SU-DHL-6 (cell line): ENCODE data around the gene ZNF680.

ENCODE experiments used
- H2AFZ ChIP-seq: fragments of 200-600 bp; sonication (generic); 2 replicates; pipeline ENCODE4 v1.6.1; 2014; ENCODE audit warnings: low read depth, mild to moderate bottlenecking, moderate library complexity, mixed read lengths, antibody characterized with exemption, low read length; ENCODE audit not compliant: severe bottlenecking
- H3F3A ChIP-seq: fragments of 200-600 bp; shearing (Covaris generic); 2 replicates; pipeline ENCODE4 v1.6.0; 2016; ENCODE audit warnings: antibody characterized with exemption, mild to moderate bottlenecking; ENCODE audit not compliant: insufficient read depth
- H3K27ac ChIP-seq: fragments of 200-600 bp; sonication (generic); 2 replicates; pipeline ENCODE4 v1.5.1; 2016; ENCODE audit warnings: low read depth, mild to moderate bottlenecking, low read length, moderate library complexity, mixed read lengths
- H3K27me3 ChIP-seq: fragments of 200-600 bp; sonication (generic), shearing (Covaris generic); 2 replicates; pipeline ENCODE4 v1.6.0; 2014; ENCODE audit warnings: mild to moderate bottlenecking, low read length
- H3K36me3 ChIP-seq: fragments of 200-600 bp; sonication (generic); 2 replicates; pipeline ENCODE4 v1.6.1; 2014; ENCODE audit warnings: mild to moderate bottlenecking, low read length, mixed read lengths
- H3K4me2 ChIP-seq: fragments of 300-600, 200-600 bp; shearing (Covaris generic), sonication (generic); 2 replicates; pipeline ENCODE4 v1.6.0; 2014; ENCODE audit warnings: low read length, low read depth, mild to moderate bottlenecking; ENCODE audit not compliant: poor library complexity, severe bottlenecking
- H3K4me3 ChIP-seq: fragments of 200-600 bp; sonication (generic); 2 replicates; pipeline ENCODE4 v1.5.1; 2014; ENCODE audit warnings: antibody characterized with exemption, low read length, mild to moderate bottlenecking, mixed read lengths; ENCODE audit not compliant: insufficient read depth, poor library complexity, severe bottlenecking
- H3K79me2 ChIP-seq: fragments of 200-600 bp; sonication (generic); 2 replicates; pipeline ENCODE4 v1.6.1; 2014; ENCODE audit warnings: mild to moderate bottlenecking, low read length, moderate library complexity; ENCODE audit not compliant: insufficient read depth
- H3K9ac ChIP-seq: fragments of 200-600 bp; sonication (generic); 2 replicates; pipeline ENCODE4 v1.7.0; 2014; ENCODE audit warnings: mild to moderate bottlenecking, low read length
- H3K9me2 ChIP-seq: fragments of 200-600 bp; sonication (generic); replicated peaks from 2 replicates; pipeline ENCODE4 v1.6.1; 2014; ENCODE audit warnings: low read length; ENCODE audit not compliant: insufficient read depth
- H3K9me3 ChIP-seq: fragments of 200-600 bp; sonication (generic); 2 replicates; pipeline ENCODE4 v1.6.1; 2014; ENCODE audit warnings: low read length, mixed read lengths; ENCODE audit not compliant: insufficient read depth
- H4K20me1 ChIP-seq: fragments of 200-600 bp; sonication (generic); 2 replicates; pipeline ENCODE4 v1.6.1; 2014; ENCODE audit warnings: low read depth, mild to moderate bottlenecking, antibody characterized with exemption, low read length, moderate library complexity, mixed read lengths
- EZH2phosphoT487 ChIP-seq: fragments of 200-600 bp; sonication (generic), shearing (Covaris generic); conservative IDR thresholded peaks from 2 replicates; pipeline ENCODE4 v1.6.1; 2018; ENCODE audit warnings: mild to moderate bottlenecking, antibody characterized with exemption, low read length, moderate library complexity, mixed read lengths
- TF ChIP-seq, protein P1 (sequence below): fragments of 200-600 bp; sonication (generic); IDR thresholded peaks from one replicate; pipeline ENCODE4 v1.5.1; 2017; ENCODE audit warnings: antibody characterized with exemption, mild to moderate bottlenecking, low read length, moderate library complexity; ENCODE audit not compliant: insufficient read depth, poor library complexity, severe bottlenecking

The ZNF680 gene

DNA sequence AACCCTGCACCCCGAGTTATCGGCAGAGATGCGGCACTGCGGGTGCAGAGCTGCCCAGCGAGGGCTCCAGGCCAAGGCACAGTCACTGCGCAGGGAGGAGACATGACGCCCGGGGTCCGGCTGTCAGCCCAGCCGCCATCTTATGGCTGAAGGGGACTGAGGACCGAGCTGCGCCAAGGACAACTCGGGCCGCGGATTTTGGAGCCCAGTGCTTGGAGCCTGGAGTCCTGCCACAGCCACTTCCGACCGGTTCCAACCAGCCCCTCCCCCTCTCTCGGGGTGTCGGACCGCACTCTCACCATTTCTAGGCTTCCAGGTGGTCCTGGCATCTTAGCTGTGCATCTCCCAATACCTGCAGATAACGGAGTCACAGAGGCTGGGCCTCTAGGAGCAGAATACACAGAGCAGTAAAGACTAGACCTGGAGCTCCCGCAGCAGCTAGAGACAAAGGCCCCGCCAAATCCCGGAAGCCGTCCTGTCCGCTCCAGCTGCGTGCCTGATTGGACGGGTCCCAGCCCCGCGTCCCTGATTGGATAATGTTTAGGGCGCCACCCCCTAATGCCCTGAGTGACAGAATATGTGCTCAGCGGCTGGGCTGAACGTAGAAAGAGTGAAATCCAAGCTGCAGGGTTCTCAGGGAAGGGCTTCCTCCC lies at the start of gene ZNF680:
Gene ZNF680 (minus strand): TSS at position 446 of the 653 bp plus-strand sequence. CDS start 117 bp downstream, at position 329.
- peak within 1 kb of the TSS; percentile 98 for H3K4me3 ChIP-seq
- TF ChIP-seq, protein P1, sequence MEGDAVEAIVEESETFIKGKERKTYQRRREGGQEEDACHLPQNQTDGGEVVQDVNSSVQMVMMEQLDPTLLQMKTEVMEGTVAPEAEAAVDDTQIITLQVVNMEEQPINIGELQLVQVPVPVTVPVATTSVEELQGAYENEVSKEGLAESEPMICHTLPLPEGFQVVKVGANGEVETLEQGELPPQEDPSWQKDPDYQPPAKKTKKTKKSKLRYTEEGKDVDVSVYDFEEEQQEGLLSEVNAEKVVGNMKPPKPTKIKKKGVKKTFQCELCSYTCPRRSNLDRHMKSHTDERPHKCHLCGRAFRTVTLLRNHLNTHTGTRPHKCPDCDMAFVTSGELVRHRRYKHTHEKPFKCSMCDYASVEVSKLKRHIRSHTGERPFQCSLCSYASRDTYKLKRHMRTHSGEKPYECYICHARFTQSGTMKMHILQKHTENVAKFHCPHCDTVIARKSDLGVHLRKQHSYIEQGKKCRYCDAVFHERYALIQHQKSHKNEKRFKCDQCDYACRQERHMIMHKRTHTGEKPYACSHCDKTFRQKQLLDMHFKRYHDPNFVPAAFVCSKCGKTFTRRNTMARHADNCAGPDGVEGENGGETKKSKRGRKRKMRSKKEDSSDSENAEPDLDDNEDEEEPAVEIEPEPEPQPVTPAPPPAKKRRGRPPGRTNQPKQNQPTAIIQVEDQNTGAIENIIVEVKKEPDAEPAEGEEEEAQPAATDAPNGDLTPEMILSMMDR: no peak
- no peak for TF ChIP-seq EZH2phosphoT487
- no peaks in the 10 kb centered on the region for H3K9me3 ChIP-seq
- H2AFZ ChIP-seq: peak within 1 kb of the TSS; percentile 54
- H3K79me2 ChIP-seq: peaks cover 50% of the 10 kb centered on the region
- peak within 1 kb of the TSS; percentile 86 for H3K4me2 ChIP-seq
- peaks cover 52% of the 10 kb centered on the region for H3F3A ChIP-seq
- no peaks in the 10 kb centered on the region for H3K27me3 ChIP-seq
- H3K27ac ChIP-seq: peak within 1 kb of the TSS; percentile 91
- peaks cover 4% of the 10 kb centered on the region; the same call in 1 of the 2 replicates for H3K36me3 ChIP-seq
- no peaks in the 10 kb centered on the region for H4K20me1 ChIP-seq
- peak within 1 kb of the TSS; percentile 82 for H3K9ac ChIP-seq
- H3K9me2 ChIP-seq: no peaks in the 10 kb centered on the region

DNA sequence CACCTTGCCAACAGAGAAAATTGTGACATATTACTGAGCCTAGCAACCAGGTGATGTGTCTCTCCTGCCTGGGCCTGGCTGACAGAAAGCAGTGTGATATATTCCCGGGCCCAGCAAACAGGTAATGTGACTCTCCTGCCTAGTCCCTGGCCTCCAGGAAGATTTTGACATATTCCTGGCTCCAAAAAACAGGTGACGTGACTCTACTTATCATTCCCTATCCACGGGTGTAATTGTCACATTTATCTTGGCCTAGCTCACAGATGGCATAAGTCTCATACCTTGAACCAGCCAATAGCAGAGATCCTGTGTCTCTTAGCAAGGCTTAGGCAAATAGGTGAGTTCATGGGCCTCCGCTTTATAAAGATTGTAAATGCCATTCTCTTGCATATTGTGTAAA lies 49.6 kb upstream of the ZNF680 start:
- Histone ChIP-seq H3K9me3 (no peaks in the 10 kb centered on the region), H3K27me3 (no peaks in the 10 kb centered on the region), H3F3A (no peaks in the 10 kb centered on the region), H3K4me3 (no peak overlapping the region), H3K4me2 (no peak overlapping the region), H4K20me1 (no peaks in the 10 kb centered on the region), H3K9ac (no peak overlapping the region), H3K27ac (no peak overlapping the region), H3K36me3 (no peaks in the 10 kb centered on the region), H3K9me2 (no peaks in the 10 kb centered on the region), H3K79me2 (no peaks in the 10 kb centered on the region), H2AFZ (no peak overlapping the region)
- TF ChIP-seq, protein P1: no peak
- no peak for TF ChIP-seq EZH2phosphoT487

DNA sequence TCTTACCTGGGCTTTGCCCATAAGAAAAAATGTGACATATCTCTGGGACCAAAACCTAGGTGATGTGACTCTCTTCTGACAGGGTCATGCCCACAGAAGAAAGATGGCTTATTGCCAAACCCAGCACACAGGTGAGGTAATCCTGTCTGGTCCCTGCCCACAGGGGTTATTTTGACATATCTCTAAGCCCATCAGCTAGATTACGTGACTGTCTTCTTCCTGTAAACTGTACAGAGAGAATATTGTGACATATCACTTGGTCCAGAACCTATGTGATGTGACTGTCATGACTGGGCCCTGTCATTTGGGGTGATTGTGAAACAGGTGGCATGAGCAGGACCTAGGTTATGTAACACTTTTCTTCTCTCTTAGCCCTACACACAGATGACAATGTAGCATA lies 48.8 kb upstream of the ZNF680 start:
- no peak overlapping the region for H3K4me3 ChIP-seq
- H4K20me1 ChIP-seq: no peaks in the 10 kb centered on the region
- no peaks in the 10 kb centered on the region for H3K9me3 ChIP-seq
- TF ChIP-seq, protein P1: no peak
- TF ChIP-seq EZH2phosphoT487: no peak
- no peak overlapping the region for H2AFZ ChIP-seq
- no peaks in the 10 kb centered on the region for H3K36me3 ChIP-seq
- no peaks in the 10 kb centered on the region for H3K79me2 ChIP-seq
- H3F3A ChIP-seq: no peaks in the 10 kb centered on the region
- no peak overlapping the region for H3K9ac ChIP-seq
- H3K9me2 ChIP-seq: no peaks in the 10 kb centered on the region
- H3K27me3 ChIP-seq: no peaks in the 10 kb centered on the region
- no peak overlapping the region for H3K4me2 ChIP-seq
- H3K27ac ChIP-seq: no peak overlapping the region
